Left lung (tissue), 10 donors: ENCODE data around the gene ADA. TPM values are rescaled to one million over a fixed set of nuclear protein-coding genes. Genes with fewer than 3 reads are reported as not detected.

Experiments
- ATAC-seq: fragments of 200-7000 bp; cut with Tn5 transposase; one replicate; pipeline ENCODE4 v1.9.1; 2020; ENCODE audit warnings: moderate library complexity
- DNase-seq, 4 donors: peaks; one replicate each; pipeline ENCODE4 v3.0.0-alpha.2; 2013 to 2020
- H3K27ac ChIP-seq, 2 donors: fragments of 200-600 bp; sonication (generic) in 1 of 2; one replicate each; pipeline versions ENCODE4 v1.5.0 to v1.8.0; 2020 to 2021
- H3K27me3 ChIP-seq, 2 donors: fragments of 200-600 bp; sonication (generic) in 1 of 2; one replicate each; pipeline versions ENCODE4 v1.5.0 to v1.8.0; 2020 to 2021
- H3K36me3 ChIP-seq, 2 donors: fragments of 200-600 bp; sonication (generic) in 1 of 2; one replicate each; pipeline versions ENCODE4 v1.5.0 to v1.8.0; 2020 to 2021
- H3K4me1 ChIP-seq, 2 donors: fragments of 200-600 bp; one replicate each; pipeline ENCODE4 v1.8.0; 2021
- H3K4me3 ChIP-seq, 2 donors: fragments of 200-600 bp; sonication (generic) in 1 of 2; one replicate each; pipeline versions ENCODE4 v1.5.0 to v1.8.0; 2020 to 2021; ENCODE audit warnings: mild to moderate bottlenecking in 1 of 2
- H3K9me3 ChIP-seq, 2 donors: fragments of 200-600 bp; sonication (generic) in 1 of 2; one replicate each; pipeline versions ENCODE4 v1.5.0 to v1.8.0; 2020 to 2021
- intact Hi-C, 2 donors: fragments of 100-400 bp; cut with DNase I; formaldehyde crosslinking; loops; one replicate each; pipeline versions ENCODE4 v1.11.2 to v1.14.2; 2022
- polyA plus RNA-seq, 6 donors: library from polyadenylated mRNA; unstranded; fragments of 120-200 nt; gene quantifications; one replicate each; pipeline ENCODE4 v1.2.1, GENCODE V29; 2013; ENCODE audit not compliant: insufficient read length in 6 of 6
- total RNA-seq, 2 donors: library from RNA; stranded (reverse); fragmentation: NEBNext Ultra II Directional; extraction: Animal tissue kit (Norgen Biotek cat#: 25700); gene quantifications; one replicate each; pipeline ENCODE4 v1.2.1, GENCODE V29; 2021
- TF ChIP-seq, protein P1 (sequence below), 2 donors: fragments of 200-600 bp; sonication (generic) in 1 of 2; IDR thresholded peaks; one replicate each; pipeline versions ENCODE4 v1.5.0 to v1.8.0; 2021; ENCODE audit warnings: antibody characterized with exemption in 2 of 2
- donor health status: DM: no; HTN: yes; CAD: no.
- donor health status: DM: no; HTN: no; CAD: no.

Gene ADA
- total and polyA plus RNA-seq, 8 donors, result 5.4 to 15.5 (median 6.9) TPM

DNA sequence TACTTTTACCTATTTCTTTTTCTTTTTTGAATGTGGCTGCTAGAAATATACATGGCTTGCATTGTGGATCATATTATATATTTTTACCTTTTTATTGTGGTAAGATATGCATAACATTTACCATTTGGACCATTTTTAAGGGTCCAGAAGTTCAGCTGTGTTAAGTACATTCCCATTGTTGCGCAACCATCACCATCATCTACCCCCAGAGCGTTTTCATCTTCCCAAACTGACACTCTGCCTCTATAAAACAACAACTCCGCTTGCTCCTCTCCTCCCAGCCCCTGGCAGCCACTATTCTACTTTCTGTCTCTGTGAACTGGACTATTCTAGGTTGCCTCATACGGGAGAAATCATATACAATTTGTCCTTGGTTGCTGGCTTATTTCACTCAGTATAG, 35.4 kb upstream of the ADA start:
- no peaks in the 10 kb centered on the region for H3K9me3 ChIP-seq
- ATAC-seq, result no peak
- intact Hi-C loops, result no loop called here
- H3K36me3 ChIP-seq, result no peaks in the 10 kb centered on the region
- TF ChIP-seq, protein P1, sequence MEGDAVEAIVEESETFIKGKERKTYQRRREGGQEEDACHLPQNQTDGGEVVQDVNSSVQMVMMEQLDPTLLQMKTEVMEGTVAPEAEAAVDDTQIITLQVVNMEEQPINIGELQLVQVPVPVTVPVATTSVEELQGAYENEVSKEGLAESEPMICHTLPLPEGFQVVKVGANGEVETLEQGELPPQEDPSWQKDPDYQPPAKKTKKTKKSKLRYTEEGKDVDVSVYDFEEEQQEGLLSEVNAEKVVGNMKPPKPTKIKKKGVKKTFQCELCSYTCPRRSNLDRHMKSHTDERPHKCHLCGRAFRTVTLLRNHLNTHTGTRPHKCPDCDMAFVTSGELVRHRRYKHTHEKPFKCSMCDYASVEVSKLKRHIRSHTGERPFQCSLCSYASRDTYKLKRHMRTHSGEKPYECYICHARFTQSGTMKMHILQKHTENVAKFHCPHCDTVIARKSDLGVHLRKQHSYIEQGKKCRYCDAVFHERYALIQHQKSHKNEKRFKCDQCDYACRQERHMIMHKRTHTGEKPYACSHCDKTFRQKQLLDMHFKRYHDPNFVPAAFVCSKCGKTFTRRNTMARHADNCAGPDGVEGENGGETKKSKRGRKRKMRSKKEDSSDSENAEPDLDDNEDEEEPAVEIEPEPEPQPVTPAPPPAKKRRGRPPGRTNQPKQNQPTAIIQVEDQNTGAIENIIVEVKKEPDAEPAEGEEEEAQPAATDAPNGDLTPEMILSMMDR (IDR thresholded peaks at IDR 0.05), result no peak
- no peaks in the 10 kb centered on the region for H3K27me3 ChIP-seq
- peaks cover 4 to 9% of the 10 kb centered on the region in 2 donors for H3K4me1 ChIP-seq
- H3K4me3 ChIP-seq, result no peak overlapping the region
- no peak overlapping the region for H3K27ac ChIP-seq
- DNase-seq, result no peak

DNA sequence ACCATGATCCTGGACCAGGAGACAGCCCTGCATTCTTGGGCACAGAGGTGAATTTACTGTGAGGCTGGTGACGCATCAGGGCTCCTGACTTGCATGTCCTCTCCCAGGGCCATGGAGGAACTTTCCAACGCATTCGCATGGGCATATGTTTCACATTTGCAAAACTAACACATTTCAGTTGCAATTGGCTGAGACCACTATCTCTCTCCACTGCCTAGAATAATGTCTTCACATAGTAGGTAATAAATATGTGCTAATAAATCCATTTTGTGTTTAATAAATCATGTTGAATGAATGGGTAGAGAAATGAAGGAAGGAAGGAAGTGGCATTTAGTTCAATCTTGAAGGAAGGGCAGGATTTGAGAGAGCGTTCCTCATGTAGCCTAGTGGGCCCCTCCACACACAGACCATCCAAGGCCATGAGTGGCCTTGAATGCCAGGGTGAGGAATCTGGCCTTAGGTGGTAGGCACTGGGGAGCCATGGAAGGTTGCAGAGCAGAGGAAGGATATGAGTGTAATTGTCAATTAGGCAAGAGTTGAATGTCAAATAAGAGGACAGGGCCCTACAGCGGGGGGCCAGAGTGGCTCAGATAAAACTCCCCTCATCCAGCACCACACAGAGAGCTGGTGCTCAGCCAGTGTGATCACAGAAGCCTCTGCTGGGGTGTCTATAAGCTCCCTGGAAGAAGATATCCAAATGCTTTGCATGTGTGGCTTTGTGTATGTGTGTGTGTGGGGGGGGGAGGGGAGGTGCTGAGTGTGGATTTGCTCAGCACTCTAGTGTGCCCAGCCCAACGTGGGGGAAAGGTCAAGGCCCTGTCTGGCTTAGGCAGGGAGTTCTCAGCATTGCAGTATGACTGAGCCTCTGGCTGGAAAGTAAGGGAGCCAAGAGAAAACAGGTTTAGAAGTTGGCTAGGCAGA, 32.8 kb upstream of the ADA start:
- Histone ChIP-seq H3K27me3 (no peaks in the 10 kb centered on the region), H3K36me3 (no peaks in the 10 kb centered on the region), H3K4me3 (no peak overlapping the region), H3K9me3 (no peaks in the 10 kb centered on the region), H3K27ac (no peak overlapping the region), H3K4me1 (peaks cover 0 to 9% of the 10 kb centered on the region in 2 donors)
- DNase-seq (no peak), ATAC-seq (peak; percentile 71)
- intact Hi-C loops, result loop anchor here in 1 of 2 donors (2.0 to 5.0 kb wide), 2 partner anchors 50 to 183 kb away; no protein-coding TSS in a partner anchor
- TF ChIP-seq, protein P1 (IDR thresholded peaks at IDR 0.05), result no peak

DNA sequence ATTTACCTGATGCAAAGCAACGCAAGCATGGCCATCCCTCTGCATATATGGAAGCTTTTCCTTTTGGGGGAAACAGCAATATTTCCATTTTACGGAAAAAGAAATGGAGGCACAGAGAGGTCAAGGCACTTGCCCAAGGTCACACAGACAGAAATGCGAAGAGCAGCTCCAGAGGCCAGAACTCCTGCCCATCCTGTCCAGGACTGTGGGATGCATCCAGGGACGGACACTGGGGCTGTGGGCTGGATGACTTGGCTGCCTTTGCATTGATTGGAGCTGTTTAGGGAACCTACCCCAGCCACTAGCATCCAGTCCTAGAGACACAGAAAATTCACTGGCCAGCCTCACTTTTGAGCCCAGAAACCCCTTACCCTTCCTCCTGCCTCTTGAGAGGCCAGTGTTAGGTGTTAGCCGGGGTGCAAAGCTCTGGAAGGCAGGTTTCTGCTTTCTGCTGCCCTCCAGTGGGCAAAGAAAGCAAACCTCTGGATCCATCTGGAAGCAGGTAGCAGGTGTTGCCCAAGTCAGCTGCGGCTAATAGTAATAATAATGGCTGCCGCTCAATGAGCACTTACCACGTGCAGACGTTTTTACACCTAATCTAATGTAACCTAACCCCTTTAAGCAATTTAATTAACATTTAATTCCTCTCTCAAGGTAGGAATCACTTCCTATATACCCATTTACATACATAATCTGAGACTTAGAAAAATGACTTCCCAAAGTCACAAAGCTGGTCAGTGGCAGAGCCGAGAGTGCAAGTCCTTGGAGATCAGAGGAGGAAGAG, 32.0 kb upstream of the ADA start:
- H3K4me1 ChIP-seq, result peaks cover 0 to 9% of the 10 kb centered on the region in 2 donors
- H3K9me3 ChIP-seq, result no peaks in the 10 kb centered on the region
- ATAC-seq (peak; percentile 71), DNase-seq (peak in 1 of 4 donors; percentile 64)
- H3K27ac ChIP-seq, result no peak overlapping the region
- no peaks in the 10 kb centered on the region for H3K27me3 ChIP-seq
- H3K36me3 ChIP-seq, result no peaks in the 10 kb centered on the region
- no peak overlapping the region for H3K4me3 ChIP-seq
- TF ChIP-seq, protein P1 (IDR thresholded peaks at IDR 0.05), result peak; percentile 32 to 64
- intact Hi-C loops, result loop anchor here in 1 of 2 donors (2.0 to 5.0 kb wide), 2 partner anchors 51 to 184 kb away; no protein-coding TSS in a partner anchor

DNA sequence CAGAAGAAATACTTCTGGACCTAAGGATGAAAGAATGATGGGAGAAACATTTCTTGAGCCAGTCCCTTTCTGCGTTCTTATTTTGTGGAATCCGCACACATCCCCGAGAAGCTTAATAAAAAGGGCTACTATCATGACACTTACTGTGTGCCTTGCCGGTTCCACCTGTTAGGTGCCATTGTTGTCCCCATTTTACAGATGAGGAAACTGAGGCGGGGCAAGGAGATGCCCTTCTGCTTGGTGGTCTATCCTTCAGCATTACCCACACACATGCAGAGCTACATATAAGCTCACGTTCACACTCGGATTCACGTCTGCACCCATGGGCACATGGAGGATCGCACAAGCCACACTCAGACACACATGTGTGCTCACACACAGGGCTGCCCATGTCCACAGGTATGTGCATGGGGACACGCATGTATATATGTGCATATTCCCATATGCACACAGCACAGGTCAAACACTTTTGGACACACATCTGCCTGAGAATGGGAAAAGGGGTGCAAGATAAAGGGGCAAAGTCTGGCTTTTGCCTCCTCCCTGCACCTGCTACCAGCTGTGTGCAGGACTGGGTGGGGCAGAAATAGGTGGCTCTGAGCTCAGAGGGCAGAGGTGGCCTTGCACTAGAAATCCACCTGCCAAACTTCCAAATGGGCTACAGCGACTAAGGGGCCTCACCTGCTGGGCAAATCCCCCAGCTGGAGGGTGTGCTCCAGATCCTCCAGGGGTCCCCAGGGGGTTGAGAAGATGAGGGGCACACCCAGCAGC, 30.5 kb upstream of the ADA start:
- no peak for DNase-seq
- Histone ChIP-seq H3K27me3 (no peaks in the 10 kb centered on the region), H3K36me3 (no peaks in the 10 kb centered on the region), H3K4me3 (no peak overlapping the region), H3K4me1 (peaks cover 0 to 9% of the 10 kb centered on the region in 2 donors), H3K9me3 (no peaks in the 10 kb centered on the region), H3K27ac (no peak overlapping the region)
- TF ChIP-seq, protein P1 (IDR thresholded peaks at IDR 0.05), result no peak
- intact Hi-C loops, result loop anchor here in 1 of 2 donors (5.0 kb wide), 1 partner anchor 185 kb away; no protein-coding TSS in a partner anchor
- no peak for ATAC-seq
